ENCODE measurements around the gene COPG2. TPM values are rescaled to one million over a fixed set of nuclear protein-coding genes. Genes with fewer than 3 reads are reported as not detected.
"Not testable (repeated sequence)": the region's sequence is repeated elsewhere in the genome, so short reads cannot be mapped to it uniquely, and the experiment has no call there.

The COPG2 gene
- total RNA-seq, 1 donor from 2014 or later = 17.9 TPM

- no peak for DNase-seq (ENCODE audit: missing footprints)
- no peak for ATAC-seq
- intact Hi-C loops (cut with DNase I) = no loop called here
These were observed 13.3 kb downstream of the COPG2 start for GRCh38 chr7:130655286-130655685.

GRCh38 chr7:130654850-130655249 is 13.7 kb downstream of the COPG2 start:
- ATAC-seq (no peak), DNase-seq (ENCODE audit: missing footprints) (no peak)
- intact Hi-C loops (cut with DNase I) = no loop called here

DNA sequence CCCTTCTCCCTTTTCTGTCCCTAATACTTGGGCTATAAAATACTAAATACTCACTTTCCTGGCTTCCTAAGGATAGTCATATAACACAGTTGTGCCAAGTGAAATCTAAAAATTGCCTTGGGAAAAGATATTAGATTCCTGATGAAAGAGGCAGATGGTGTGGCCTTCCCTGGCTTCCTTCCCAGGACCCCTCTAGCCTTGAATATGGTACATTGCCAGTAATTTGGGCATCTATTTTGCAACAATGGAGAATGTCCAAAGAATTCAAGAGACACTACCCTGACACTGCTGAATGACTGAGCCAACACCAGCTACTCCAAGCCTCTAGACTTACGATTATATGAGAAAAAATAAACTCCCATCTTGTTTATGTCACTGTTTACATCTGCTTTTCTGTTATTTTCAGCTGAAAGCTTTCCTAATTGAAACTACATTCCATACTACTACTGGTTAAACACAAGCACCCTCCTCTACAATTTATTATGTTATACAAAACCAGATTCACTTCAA is 17.9 kb downstream of the COPG2 start:
- intact Hi-C loops (cut with DNase I) = no loop called here
- DNase-seq (ENCODE audit: missing footprints) (no peak), ATAC-seq (no peak)

DNA sequence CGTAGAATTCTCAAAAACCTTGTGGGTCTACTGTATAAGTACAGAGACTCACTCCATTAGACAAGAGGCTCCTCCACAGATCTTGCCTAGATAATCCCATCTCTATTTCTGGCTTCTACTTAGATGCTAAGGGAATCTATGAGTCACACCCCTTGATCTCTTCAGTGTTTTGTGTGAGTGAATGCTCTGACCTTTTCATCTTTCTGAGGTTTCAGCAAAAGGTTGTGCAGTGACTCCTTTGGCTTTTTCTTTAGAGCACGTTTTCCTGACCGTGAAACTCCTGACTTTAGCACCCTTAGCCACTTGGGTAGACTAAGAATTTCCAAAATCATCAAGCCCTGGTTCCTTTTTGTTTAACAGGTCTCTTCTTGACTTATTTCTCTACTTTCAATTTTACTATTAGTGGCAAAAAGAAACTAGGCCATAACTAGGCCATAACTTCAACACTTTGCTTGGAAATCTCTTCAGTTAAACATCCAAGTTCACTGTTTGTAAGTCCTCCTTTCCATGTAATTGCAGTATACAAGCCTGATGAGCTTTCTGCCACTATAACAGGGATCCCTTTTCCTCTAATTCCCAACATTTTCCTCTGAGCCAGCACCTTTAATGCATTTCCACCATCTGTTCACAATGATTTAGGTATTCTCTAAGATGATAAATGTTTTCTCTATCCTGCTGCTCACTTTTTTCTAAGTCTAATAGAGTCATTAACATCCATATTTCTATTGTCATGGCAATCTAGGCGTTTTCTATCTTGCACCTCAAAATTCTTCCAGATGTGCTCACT is 19.4 kb downstream of the COPG2 start:
- ATAC-seq (no peak), DNase-seq (ENCODE audit: missing footprints) (no peak)
- intact Hi-C loops (cut with DNase I) = no loop called here

DNA sequence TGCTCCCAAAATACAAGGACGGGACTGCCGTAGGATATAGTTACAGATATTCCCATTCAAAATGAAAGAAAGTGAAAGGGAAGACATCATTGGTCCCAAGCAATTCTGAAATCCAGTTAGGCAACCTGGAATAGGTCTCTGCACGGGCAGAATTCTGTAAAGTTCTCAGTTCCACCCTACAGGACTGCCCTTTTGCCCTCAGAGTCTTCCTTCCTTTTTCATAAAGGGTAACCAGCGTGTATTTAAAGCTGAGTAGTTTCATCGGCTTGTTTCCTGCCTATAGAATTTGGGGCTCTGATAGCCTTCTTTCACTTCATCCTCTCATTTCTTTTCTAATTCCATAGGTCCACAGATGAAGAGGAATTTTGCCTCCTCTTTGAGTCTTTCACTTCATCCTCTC is 20.0 kb downstream of the COPG2 start:
- DNase-seq (ENCODE audit: missing footprints) (no peak), ATAC-seq (no peak)
- intact Hi-C loops (cut with DNase I) = no loop called here

DNA sequence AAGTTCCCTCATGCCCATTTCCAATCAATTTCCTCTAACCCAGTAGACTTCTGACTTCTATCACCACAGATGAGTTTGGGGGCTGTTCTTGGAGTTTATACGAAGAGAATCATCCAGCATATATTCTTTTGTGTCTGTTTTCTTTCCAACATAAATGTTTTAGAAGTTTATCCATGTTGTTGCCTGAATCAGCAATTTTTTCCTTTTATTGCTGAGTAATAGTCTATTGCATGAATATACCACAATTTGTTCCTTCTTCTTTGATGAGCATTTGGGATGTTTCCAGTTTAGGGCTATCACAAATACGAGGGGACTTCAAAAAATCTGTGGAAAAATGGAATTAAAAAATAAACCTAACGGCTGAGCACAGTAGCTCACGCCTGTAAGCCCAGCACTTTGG is 26.2 kb downstream of the COPG2 start:
- intact Hi-C loops (cut with DNase I) = no loop called here
- ATAC-seq (no peak), DNase-seq (ENCODE audit: missing footprints) (no peak)

DNA sequence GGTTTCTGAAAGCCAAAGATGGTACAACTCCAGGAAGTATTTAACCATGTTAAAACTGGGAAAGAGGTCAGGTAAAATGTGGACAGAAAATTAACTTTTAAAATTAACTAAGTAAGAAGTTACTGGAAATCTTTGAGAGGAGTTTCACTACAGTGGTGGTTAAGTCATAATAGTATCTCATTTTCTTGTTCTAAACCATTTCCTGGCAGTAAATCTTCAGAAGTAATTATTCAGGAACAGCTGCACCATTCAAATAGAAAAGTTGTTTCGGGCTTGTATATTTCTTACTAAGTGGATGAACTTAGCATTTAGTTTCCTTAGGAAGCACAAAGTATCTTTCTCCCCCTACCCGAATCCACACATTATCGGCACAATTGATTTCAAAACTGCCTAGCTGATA is 27.1 kb downstream of the COPG2 start:
- intact Hi-C loops (cut with DNase I) = no loop called here
- ATAC-seq = no peak
- DNase-seq (ENCODE audit: missing footprints) = no peak

GRCh38 chr7:130641040-130641439 is 27.5 kb downstream of the COPG2 start:
- DNase-seq (ENCODE audit: missing footprints) (no peak), ATAC-seq (no peak)
- intact Hi-C loops (cut with DNase I) = no loop called here

- ATAC-seq (no peak), DNase-seq (ENCODE audit: missing footprints) (no peak)
- intact Hi-C loops (cut with DNase I) = no loop called here
These were observed 29.2 kb downstream of the COPG2 start for GRCh38 chr7:130639388-130639787.

GRCh38 chr7:130632111-130632510 is 36.4 kb downstream of the COPG2 start:
- no peak for ATAC-seq
- intact Hi-C loops (cut with DNase I) = no loop called here
- no peak for DNase-seq (ENCODE audit: missing footprints)

- ATAC-seq = no peak
- DNase-seq (ENCODE audit: missing footprints) = no peak
- intact Hi-C loops (cut with DNase I) = no loop called here
These were observed 39.6 kb downstream of the COPG2 start for GRCh38 chr7:130628901-130629300.

DNA sequence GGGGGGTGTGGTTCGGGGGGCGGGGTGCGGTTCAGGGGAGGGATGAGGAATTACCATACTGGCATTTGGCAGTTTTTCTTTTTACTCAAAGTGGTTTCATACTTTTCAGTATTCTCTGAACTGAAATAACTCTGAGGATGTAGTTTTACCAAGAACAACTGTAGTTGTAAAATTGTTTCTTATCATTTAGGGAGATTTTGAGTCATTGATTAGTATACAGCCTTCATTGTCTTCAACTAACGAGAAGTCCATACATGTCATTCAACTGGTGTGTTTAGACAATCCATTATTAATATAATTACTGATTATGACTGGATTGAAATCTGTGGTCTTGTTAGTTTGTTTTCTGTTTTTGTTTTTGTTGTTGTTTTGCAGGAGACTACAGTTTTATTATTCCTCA is 40.8 kb downstream of the COPG2 start:
- intact Hi-C loops (cut with DNase I) = no loop called here
- DNase-seq (ENCODE audit: missing footprints) = no peak
- ATAC-seq = no peak

DNA sequence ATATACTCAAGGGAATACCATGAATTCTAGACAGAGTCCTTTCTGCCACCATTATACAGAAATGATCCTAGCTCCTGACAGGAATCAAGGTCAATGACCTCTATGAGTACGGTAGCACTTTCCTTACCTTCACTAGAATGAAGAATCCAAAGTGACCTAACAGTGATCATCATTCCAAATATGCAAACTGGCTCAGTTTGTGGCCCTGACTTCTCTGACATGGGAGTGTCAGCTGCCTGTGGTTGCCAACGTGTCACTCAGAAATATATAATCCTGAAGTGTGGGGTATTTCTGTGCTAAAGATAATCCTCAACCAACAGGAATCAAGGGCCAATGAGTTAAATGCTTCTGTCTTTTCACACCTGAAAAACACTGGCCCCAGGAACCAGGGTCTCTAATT is 45.7 kb downstream of the COPG2 start:
- intact Hi-C loops (cut with DNase I) = no loop called here
- DNase-seq (ENCODE audit: missing footprints) = no peak
- no peak for ATAC-seq

DNA sequence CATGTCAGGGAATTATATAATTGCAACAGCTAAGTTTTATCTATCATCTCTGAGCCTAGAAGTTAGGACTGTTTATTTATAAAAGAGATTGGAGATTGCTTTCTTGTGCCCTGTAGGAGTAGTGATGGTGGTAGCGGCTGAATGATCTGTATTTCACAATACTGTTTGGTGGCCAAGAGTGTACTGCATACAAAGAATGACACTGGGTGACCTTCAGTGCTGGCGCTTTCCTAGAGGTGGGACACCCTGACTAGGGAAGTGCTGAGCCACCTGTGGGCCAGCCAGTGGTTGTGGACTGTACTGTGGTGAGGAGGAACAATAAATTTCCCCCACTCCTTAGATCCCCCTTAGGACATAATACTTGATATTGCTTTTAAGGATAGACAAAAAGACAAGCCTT is 53.0 kb downstream of the COPG2 start:
- DNase-seq (ENCODE audit: missing footprints) = no peak
- intact Hi-C loops (cut with DNase I) = no loop called here
- peak; percentile 89 for ATAC-seq

DNA sequence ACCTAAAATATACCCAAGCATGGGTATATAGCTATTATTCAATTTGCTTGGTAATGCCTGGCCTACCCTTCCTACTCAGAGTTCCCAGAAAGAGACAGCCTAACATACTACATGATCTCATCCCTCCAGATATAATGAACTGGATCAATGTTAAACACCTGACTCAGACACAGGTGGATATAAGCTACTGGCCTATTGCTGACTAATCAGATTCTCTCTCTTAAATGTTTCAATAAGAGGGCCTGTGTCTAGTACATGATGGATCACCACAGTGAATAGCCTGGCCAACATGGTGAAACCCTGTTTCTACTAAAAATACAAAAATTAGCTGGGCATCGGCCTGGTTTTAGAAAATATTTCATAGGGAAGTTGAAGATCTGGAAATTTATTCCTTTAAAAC is 54.1 kb downstream of the COPG2 start:
- ATAC-seq (no peak), DNase-seq (ENCODE audit: missing footprints) (no peak)
- intact Hi-C loops (cut with DNase I) = no loop called here

GRCh38 chr7:130611218-130611617 is 57.3 kb downstream of the COPG2 start:
- ATAC-seq (no peak), DNase-seq (ENCODE audit: missing footprints) (no peak)
- intact Hi-C loops (cut with DNase I) = no loop called here

DNA sequence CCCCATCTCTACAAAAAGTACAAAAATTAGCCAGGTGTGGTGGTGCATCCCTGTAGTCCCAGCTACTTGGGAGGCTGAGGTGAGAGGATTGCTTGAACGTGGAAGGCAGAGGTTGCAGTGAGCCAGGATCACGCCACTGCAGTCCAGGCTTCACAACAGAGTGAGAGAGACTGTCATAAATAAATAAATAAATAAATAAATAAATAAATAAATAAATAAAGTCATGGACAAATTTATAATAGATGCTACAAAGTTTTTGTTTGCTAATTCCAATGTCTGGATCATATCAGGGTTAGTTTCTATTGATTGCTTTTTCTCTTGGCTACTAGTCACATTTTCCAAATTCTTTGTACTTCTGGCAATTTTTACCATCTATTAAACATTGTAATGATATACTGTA is 61.5 kb downstream of the COPG2 start:
- ATAC-seq; intact Hi-C loops (cut with DNase I); DNase-seq (ENCODE audit: missing footprints): not testable (repeated sequence)

- ATAC-seq (no peak), DNase-seq (ENCODE audit: missing footprints) (no peak)
- intact Hi-C loops (cut with DNase I) = no loop called here
These were observed 62.4 kb downstream of the COPG2 start for GRCh38 chr7:130606161-130606560.

- no peak for DNase-seq (ENCODE audit: missing footprints)
- intact Hi-C loops (cut with DNase I) = no loop called here
- ATAC-seq = no peak
These were observed 70.5 kb downstream of the COPG2 start for GRCh38 chr7:130598056-130598455.

- ATAC-seq = no peak
- intact Hi-C loops (cut with DNase I) = no loop called here
- no peak for DNase-seq (ENCODE audit: missing footprints)
These were observed 72.6 kb downstream of the COPG2 start for GRCh38 chr7:130595986-130596385.

GRCh38 chr7:130593033-130593432 is 75.5 kb downstream of the COPG2 start:
- intact Hi-C loops (cut with DNase I) = no loop called here
- no peak for ATAC-seq
- no peak for DNase-seq (ENCODE audit: missing footprints)
